Right kidney (tissue), 9 donors: ENCODE data around the gene PRMT2.

Experiments
- DNase-seq: peaks from one replicate; pipeline ENCODE4 v3.0.0-alpha.2; 2016
- long read RNA-seq, 8 donors: transcript quantifications; one replicate each; lab custom pipeline, GENCODE V29; 2026

The PRMT2 gene
- long read RNA-seq, donor 1, transcript PRMT2-206 (11 exons, 2,131 nt), result major isoform, 10 of 77 reads
- long read RNA-seq, donor 1, transcript PRMT2-203 (12 exons, 2,688 nt), result minor isoform, 7 of 77 reads
- long read RNA-seq, donor 1, partial matches to known transcripts, result 51 of 77 reads
- long read RNA-seq, donor 1, other reads (novel, unspliced or antisense), result 0 of 77 reads
- long read RNA-seq, donor 2, transcript PRMT2-206 (11 exons, 2,131 nt), result major isoform, 6 of 40 reads
- long read RNA-seq, donor 2, partial matches to known transcripts, result 27 of 40 reads
- long read RNA-seq, donor 2, other reads (novel, unspliced or antisense), result 0 of 40 reads
- long read RNA-seq, donor 3, transcript PRMT2-203 (12 exons, 2,688 nt), result major isoform, 6 of 19 reads
- long read RNA-seq, donor 3, partial matches to known transcripts, result 8 of 19 reads
- long read RNA-seq, donor 3, other reads (novel, unspliced or antisense), result 0 of 19 reads
- long read RNA-seq, donor 4, transcript PRMT2-203 (12 exons, 2,688 nt), result major isoform, 7 of 77 reads
- long read RNA-seq, donor 4, transcript PRMT2-206 (11 exons, 2,131 nt), result minor isoform, 6 of 77 reads
- long read RNA-seq, donor 4, partial matches to known transcripts, result 59 of 77 reads
- long read RNA-seq, donor 4, other reads (novel, unspliced or antisense), result 0 of 77 reads
- long read RNA-seq, donor 5, transcript PRMT2-203 (12 exons, 2,688 nt), result major isoform, 12 of 77 reads
- long read RNA-seq, donor 5, transcript PRMT2-206 (11 exons, 2,131 nt), result minor isoform, 5 of 77 reads
- long read RNA-seq, donor 5, partial matches to known transcripts, result 55 of 77 reads
- long read RNA-seq, donor 5, other reads (novel, unspliced or antisense), result 0 of 77 reads
- long read RNA-seq, donor 6, transcript PRMT2-203 (12 exons, 2,688 nt), result minor isoform, 8 of 68 reads
- long read RNA-seq, donor 6, transcript PRMT2-206 (11 exons, 2,131 nt), result major isoform, 10 of 68 reads
- long read RNA-seq, donor 6, partial matches to known transcripts, result 44 of 68 reads
- long read RNA-seq, donor 6, other reads (novel, unspliced or antisense), result 0 of 68 reads
- long read RNA-seq, donor 7, transcript PRMT2-203 (12 exons, 2,688 nt), result major isoform, 13 of 128 reads
- long read RNA-seq, donor 7, transcript PRMT2-211 (5 exons, 1,301 nt), result minor isoform, 6 of 128 reads
- long read RNA-seq, donor 7, transcript PRMT2-206 (11 exons, 2,131 nt), result minor isoform, 7 of 128 reads
- long read RNA-seq, donor 7, partial matches to known transcripts, result 94 of 128 reads
- long read RNA-seq, donor 7, other reads (novel, unspliced or antisense), result 0 of 128 reads
- long read RNA-seq, donor 8, transcript PRMT2-206 (11 exons, 2,131 nt), result minor isoform, 5 of 36 reads
- long read RNA-seq, donor 8, transcript PRMT2-203 (12 exons, 2,688 nt), result major isoform, 8 of 36 reads
- long read RNA-seq, donor 8, partial matches to known transcripts, result 18 of 36 reads
- long read RNA-seq, donor 8, other reads (novel, unspliced or antisense), result 0 of 36 reads

GRCh38 chr21:46635324-46636180 is at the start of gene PRMT2:
PRMT2 (plus strand) TSS chr21:46635674; CDS start chr21:46636952, 1,278 bp downstream.
- peak; percentile 95 for DNase-seq

GRCh38 chr21:46594276-46594675 is 41.2 kb upstream of the PRMT2 start:
- no peak for DNase-seq

- no peak for DNase-seq
These were observed 39.3 kb upstream of the PRMT2 start for GRCh38 chr21:46596201-46596600.

GRCh38 chr21:46597031-46597430 is 38.4 kb upstream of the PRMT2 start:
- DNase-seq, result no peak

- DNase-seq, result no peak
These were observed 37.6 kb upstream of the PRMT2 start for GRCh38 chr21:46597896-46598343.

- DNase-seq, result no peak
These were observed 36.6 kb upstream of the PRMT2 start for GRCh38 chr21:46598581-46599572.

GRCh38 chr21:46600305-46600704 is 35.2 kb upstream of the PRMT2 start:
- DNase-seq, result no peak

- no peak for DNase-seq
These were observed 34.5 kb upstream of the PRMT2 start for GRCh38 chr21:46600978-46601377.

GRCh38 chr21:46603228-46603627 is 32.2 kb upstream of the PRMT2 start:
- no peak for DNase-seq

- DNase-seq, result no peak
These were observed 31.0 kb upstream of the PRMT2 start for GRCh38 chr21:46604329-46604974.

GRCh38 chr21:46604975-46605766 is 30.3 kb upstream of the PRMT2 start, which contains the start of gene S100B:
S100B (minus strand) TSS chr21:46605082; CDS start chr21:46602415, 2,667 bp downstream.
- peak; percentile 31 for DNase-seq

- no peak for DNase-seq
These were observed 29.6 kb upstream of the PRMT2 start for GRCh38 chr21:46605767-46606426.

GRCh38 chr21:46606427-46606813 is 29.1 kb upstream of the PRMT2 start:
- no peak for DNase-seq

- DNase-seq, result no peak
These were observed 27.8 kb upstream of the PRMT2 start for GRCh38 chr21:46607636-46608035.

GRCh38 chr21:46608672-46609111 is 26.8 kb upstream of the PRMT2 start:
- DNase-seq, result no peak

GRCh38 chr21:46610018-46610701 is 25.3 kb upstream of the PRMT2 start:
- DNase-seq, result no peak

GRCh38 chr21:46613391-46613790 is 22.1 kb upstream of the PRMT2 start:
- DNase-seq, result no peak
